WTC11 (cell line): ENCODE results near the gene CLEC12A.

ENCODE experiments used
- ATF1 ChIP-seq: sonication (generic); formaldehyde crosslinking; IDR thresholded peaks from 2 replicates; pipeline ENCODE4 v1.8.1; 2023; ENCODE audit warnings: mild to moderate bottlenecking, moderate library complexity, missing genetic modification reagents
- ELF4 ChIP-seq: sonication (generic); formaldehyde crosslinking; IDR thresholded peaks from 2 replicates; pipeline ENCODE4 v1.8.1; 2022; ENCODE audit warnings: low read depth, mild to moderate bottlenecking, moderate library complexity, missing genetic modification reagents
- FOXK1 ChIP-seq: sonication (generic); formaldehyde crosslinking; IDR thresholded peaks from 2 replicates; pipeline ENCODE4 v1.8.0; 2022; ENCODE audit warnings: mild to moderate bottlenecking, moderate library complexity, missing genetic modification reagents
- NR3C1 ChIP-seq: sonication (generic); formaldehyde crosslinking; conservative IDR thresholded peaks from 2 replicates; pipeline ENCODE4 v1.8.1; 2023; ENCODE audit warnings: low read depth, mild to moderate bottlenecking, missing genetic modification reagents
- ZNF263 ChIP-seq: sonication (generic); formaldehyde crosslinking; IDR thresholded peaks from 2 replicates; pipeline ENCODE4 v1.8.1; 2022; ENCODE audit warnings: low read depth, mild to moderate bottlenecking, moderate library complexity, missing genetic modification reagents
- TF ChIP-seq, protein P1 (sequence below): sonication (generic); formaldehyde crosslinking; IDR thresholded peaks from 2 replicates; pipeline ENCODE4 v1.8.0; 2022; ENCODE audit warnings: mild to moderate bottlenecking, missing genetic modification reagents
- TF ChIP-seq, protein P2 (sequence below): sonication (generic); formaldehyde crosslinking; IDR thresholded peaks from 2 replicates; pipeline ENCODE4 v1.8.0; 2022; ENCODE audit warnings: mild to moderate bottlenecking, missing genetic modification reagents
- TF ChIP-seq, protein P3 (sequence below): sonication (generic); formaldehyde crosslinking; IDR thresholded peaks from 2 replicates; pipeline ENCODE4 v1.8.1; 2023; ENCODE audit warnings: mild to moderate bottlenecking, missing genetic modification reagents, moderate library complexity

DNA sequence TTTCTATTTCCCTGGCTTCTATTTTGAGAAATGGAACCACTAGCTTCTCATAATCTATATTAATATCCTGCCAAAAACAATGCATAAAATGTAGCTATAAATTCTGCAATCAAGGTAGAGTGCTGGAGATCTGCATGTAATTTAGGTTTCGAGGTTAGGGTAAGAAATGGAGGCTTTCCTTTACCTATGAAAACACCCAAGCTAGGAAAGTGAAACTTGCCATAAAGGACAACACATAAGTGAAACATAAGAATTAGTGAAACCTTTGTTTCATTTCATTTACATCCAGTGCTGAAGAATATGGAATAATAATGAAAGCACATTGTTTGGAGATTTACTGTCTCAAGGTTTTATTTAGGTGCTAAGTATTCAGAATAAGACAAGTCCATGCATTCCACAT lies 48.8 kb upstream of the CLEC12A start:
- TF ChIP-seq ZNF263 (CRISPR knock-in tag) (no peak), FOXK1 (CRISPR knock-in tag) (no peak), ATF1 (CRISPR knock-in tag) (no peak), NR3C1 (CRISPR knock-in tag) (no peak), ELF4 (CRISPR knock-in tag) (no peak)
- TF ChIP-seq, protein P1, sequence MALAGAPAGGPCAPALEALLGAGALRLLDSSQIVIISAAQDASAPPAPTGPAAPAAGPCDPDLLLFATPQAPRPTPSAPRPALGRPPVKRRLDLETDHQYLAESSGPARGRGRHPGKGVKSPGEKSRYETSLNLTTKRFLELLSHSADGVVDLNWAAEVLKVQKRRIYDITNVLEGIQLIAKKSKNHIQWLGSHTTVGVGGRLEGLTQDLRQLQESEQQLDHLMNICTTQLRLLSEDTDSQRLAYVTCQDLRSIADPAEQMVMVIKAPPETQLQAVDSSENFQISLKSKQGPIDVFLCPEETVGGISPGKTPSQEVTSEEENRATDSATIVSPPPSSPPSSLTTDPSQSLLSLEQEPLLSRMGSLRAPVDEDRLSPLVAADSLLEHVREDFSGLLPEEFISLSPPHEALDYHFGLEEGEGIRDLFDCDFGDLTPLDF: no peak
- TF ChIP-seq, protein P2, sequence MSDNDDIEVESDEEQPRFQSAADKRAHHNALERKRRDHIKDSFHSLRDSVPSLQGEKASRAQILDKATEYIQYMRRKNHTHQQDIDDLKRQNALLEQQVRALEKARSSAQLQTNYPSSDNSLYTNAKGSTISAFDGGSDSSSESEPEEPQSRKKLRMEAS: no peak
- TF ChIP-seq, protein P3, sequence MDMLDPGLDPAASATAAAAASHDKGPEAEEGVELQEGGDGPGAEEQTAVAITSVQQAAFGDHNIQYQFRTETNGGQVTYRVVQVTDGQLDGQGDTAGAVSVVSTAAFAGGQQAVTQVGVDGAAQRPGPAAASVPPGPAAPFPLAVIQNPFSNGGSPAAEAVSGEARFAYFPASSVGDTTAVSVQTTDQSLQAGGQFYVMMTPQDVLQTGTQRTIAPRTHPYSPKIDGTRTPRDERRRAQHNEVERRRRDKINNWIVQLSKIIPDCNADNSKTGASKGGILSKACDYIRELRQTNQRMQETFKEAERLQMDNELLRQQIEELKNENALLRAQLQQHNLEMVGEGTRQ (CRISPR knock-in tag): no peak
